Stimulated activated CD4-positive, alpha-beta T cell treated with anti-CD3 and anti-CD28 coated beads, Interleukin-1b, Interleukin-23, amount 100 ng/mL, for 4 hours (primary cell): ENCODE results near the gene CDKAL1.

ENCODE experiments used
- DNase-seq, 2 donors: peaks; one replicate each; pipeline ENCODE4 v3.0.0-alpha.2; 2020; ENCODE audit warnings: low read depth in 2 of 2

CDKAL1 gene

DNA sequence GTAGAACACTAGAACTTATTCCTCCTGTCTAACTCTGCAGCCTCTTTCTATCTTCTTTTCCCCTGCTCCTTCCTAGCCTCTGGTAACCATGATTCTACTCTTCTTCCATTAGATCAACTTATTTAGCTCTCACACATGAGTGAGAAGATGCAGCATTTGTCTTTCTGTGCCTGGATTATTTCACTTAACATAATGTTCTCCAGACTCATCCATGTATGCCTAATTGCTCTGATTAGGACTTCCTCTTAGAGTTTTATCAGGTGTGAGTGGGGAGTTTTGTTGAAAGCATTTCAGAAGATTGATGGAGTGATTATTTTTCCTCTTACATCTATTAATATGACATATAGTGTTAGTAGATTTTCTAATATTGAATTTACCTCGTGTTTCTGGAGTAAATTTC is 140.4 kb downstream of the CDKAL1 start:
- no peak for DNase-seq

DNA sequence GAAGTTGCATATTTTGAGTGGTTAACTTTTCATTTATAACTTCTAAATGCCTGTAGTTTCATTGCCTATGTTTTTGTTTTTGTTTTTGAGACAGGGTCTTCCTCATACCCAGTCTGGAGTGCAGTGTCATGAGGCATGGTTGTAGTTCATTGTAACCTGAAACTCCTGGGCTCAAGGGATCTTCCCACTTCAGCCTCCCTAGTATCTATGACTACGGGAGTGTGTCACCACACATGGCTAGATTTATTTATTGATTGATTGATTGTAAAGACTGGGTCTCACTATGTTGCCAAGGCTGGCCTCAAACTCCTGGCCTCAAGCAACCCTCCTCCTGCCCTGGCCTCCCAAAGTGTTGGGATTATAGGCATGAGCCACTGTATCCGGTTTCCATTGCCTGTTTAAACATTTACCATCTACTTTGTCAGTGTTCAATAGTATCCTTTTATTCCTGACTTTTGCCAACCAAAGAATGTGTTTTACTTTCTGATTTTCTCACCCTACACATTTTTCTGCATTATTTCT is 144.6 kb downstream of the CDKAL1 start:
- DNase-seq, result no peak

- no peak for DNase-seq
Observed at GRCh38 chr6:20680697-20681165, 146.5 kb downstream of the CDKAL1 start.

DNA sequence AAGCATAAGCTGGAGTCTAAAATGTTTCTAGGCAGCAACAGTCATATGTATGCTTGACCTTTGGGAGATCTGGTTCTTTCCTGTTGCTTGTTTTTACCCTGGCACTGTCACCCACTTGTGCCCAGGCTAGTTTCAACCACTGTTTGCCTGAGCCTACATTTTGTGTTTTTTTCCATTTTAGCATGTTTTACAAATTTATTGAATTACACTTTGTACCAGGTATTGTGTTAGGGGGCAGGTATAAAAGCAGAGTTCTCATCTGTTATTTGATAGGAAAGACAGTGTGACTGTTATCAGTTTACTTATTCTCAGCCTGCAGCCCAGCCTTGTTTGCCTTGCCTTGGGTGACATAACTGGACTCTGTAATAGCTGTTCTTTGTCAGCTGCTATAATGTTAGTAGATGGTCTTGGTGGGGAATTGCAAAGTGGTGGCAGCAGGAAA is 147.0 kb downstream of the CDKAL1 start:
- DNase-seq, result no peak

GRCh38 chr6:20684474-20684873 is 150.2 kb downstream of the CDKAL1 start:
- DNase-seq, result no peak

GRCh38 chr6:20686142-20686541 is 151.9 kb downstream of the CDKAL1 start:
- no peak for DNase-seq

DNA sequence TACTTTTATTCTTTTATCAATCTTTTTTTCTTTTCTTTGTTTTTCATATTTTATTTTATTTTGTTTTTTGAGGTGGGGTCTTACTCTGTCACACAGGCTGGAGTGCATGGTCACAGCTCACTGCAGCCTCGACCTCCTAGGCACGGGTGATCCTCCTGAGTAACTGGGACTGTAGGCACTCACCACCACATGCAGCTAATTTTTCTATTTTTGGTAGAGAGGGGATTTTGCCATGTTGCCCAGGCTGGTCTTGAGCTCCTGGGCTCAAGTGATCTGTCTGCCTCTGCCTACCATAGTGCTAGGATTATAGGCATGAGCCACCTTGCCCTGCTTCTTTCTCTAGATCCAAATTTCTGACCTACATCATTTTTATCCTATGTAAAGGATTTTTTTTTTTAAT is 153.2 kb downstream of the CDKAL1 start:
- no peak for DNase-seq

DNA sequence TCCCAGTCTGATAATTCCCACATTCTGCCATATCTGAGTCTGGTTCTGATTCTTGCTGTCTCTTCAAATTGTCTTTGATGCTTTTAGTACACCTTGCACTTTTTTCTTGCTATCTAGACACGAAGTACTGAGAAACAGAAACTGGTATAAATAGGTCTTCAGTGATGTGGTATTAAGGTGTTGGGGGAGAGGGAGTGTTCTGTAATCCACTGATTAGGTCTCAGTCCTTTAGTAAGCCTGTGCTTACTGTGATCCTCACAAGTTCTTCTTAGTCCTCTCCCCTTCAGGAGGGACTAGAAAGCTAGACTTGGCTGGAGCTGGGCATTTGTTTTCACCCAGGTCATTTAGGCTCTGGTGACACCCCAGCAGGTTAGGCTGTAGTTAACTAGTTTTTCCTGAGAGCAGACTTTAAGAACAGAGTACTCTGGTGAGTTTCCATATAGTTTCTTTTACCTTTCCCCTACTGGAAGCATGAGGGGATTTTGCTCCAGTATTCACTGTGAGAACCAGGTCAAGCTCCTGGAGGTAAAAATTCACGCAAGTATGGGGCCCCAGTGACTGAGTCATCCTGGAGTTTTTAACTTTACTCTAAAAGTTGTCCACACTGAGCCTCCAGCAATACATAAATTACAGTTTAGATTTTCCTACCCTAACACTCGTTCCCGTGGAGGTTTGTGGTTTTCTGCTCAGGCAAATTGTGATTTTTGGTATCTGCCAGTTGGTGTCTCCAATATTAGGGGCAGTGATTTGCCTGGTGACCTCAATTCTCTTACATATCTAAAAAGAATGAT is 154.6 kb downstream of the CDKAL1 start:
- no peak for DNase-seq

GRCh38 chr6:20691185-20691584 is 156.9 kb downstream of the CDKAL1 start:
- DNase-seq, result no peak

DNA sequence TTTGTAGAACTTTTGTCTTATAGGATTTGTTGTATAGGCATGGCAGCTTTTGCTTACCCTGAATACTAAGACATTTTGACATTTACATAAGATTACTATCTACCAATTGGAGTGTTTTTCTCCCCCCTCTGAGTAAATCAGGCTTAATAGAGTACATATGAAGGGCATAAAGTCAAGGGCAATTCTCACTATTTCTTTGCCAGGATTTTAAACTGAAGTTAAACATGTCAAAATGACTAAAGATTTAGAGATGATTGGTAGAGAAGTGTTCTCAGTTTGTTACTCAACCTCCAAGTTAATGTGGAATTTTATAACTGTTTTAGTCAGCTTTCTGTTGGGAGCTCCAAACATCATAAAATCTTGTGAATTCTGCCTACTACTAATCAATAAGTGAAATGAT is 157.8 kb downstream of the CDKAL1 start:
- DNase-seq, result no peak

DNA sequence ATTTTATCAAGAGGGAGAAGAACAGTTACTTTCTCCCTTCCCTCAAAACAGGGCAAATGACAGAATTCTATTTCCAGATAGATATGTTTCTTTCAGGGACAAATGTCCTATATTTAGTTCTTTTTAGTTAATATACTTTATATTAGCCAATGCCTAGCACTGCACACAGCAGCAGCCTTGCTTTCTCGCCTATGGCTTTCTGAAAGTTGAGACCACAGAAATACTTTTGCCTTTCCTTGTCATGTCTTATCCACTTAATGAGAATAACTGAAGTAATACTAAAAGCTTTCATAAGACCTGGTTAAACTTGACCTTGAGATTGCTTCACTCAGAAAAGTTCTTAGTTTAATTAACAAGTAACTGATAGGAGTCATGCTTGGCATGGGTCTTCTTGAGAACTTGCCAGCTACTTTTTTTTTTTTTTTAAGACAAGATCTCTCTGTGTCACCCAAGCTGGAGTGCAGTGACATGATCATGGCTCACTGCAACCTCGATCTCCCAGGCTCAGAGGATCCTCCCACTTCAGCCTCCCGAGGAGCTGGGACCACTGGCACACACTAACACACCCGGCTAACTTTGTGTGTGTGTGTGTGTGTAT is 159.3 kb downstream of the CDKAL1 start:
- no peak for DNase-seq

- DNase-seq, result no peak
Observed at GRCh38 chr6:20696676-20697075, 162.4 kb downstream of the CDKAL1 start.

DNA sequence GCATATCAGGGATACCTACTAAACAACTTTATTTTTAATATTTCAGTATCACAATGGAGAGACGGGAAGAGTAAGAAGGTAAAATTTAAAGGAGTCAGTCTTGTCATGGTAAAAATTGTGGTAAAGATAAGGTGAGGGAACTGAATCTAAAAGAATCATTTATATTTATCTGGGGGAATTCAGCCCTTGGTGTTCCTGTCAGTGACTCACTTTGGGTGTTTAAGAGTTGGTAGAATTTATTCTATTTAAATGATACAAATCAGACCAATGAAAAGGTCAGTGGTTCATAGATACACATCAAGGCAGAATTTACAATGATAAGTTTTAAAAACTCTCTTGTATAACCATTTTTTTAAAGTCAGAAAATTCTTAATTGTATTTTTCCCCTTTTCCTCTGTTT is 164.4 kb downstream of the CDKAL1 start:
- DNase-seq, result no peak

- no peak for DNase-seq
Observed at GRCh38 chr6:20699402-20699801, 165.1 kb downstream of the CDKAL1 start.

- DNase-seq, result no peak
Observed at GRCh38 chr6:20700375-20700774, 166.1 kb downstream of the CDKAL1 start.

DNA sequence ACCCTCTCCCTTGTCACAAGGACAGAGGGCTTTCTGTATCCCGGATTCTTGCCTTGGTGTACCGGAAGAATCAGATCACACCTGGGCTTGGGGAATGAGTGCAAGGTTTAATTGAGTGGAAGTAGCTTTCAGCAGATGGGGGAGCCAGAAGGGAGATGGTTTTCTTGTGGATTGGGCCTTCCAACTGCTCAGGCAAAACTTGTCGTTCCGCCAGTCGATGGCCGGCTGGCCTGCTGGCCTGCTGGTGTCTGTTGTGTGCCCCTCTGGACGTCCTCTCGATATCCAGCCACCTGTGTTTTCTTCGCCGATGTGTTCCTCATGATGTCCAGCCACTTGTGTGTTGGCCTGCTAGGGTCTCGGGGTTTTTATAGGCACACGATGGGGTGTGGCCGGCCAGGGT is 168.1 kb downstream of the CDKAL1 start:
- DNase-seq, result no peak

GRCh38 chr6:20703049-20703448 is 168.8 kb downstream of the CDKAL1 start:
- no peak for DNase-seq

GRCh38 chr6:20704325-20705025 is 170.2 kb downstream of the CDKAL1 start:
- no peak for DNase-seq

GRCh38 chr6:20705741-20706140 is 171.5 kb downstream of the CDKAL1 start:
- DNase-seq, result no peak

- no peak for DNase-seq
Observed at GRCh38 chr6:20706238-20706938, 172.1 kb downstream of the CDKAL1 start.

- DNase-seq, result no peak
Observed at GRCh38 chr6:20706939-20707485, 172.8 kb downstream of the CDKAL1 start.

- no peak for DNase-seq
Observed at GRCh38 chr6:20707870-20708269, 173.6 kb downstream of the CDKAL1 start.
